ENCODE results near the gene EPSTI1.

GRCh38 chr13:43003010-43003409 lies 11.0 kb upstream of the EPSTI1 start:
- TF ChIP-seq YY1 (IDR thresholded peaks at IDR 0.05; ENCODE audit: insufficient read depth, insufficient read length) (no peak), SUZ12 (IDR thresholded peaks at IDR 0.05; ENCODE audit: extremely low read depth, insufficient read depth, insufficient read length) (no peak), ZNF274 (IDR thresholded peaks at IDR 0.05; ENCODE audit: low read depth, low read length) (no peak)

Measured in NT2/D1 (cell line).